ENCODE data around the gene MAB21L4. TPM values are rescaled to one million over a fixed set of nuclear protein-coding genes. Genes with fewer than 3 reads are reported as not detected.

Gene MAB21L4
- total RNA-seq, 4 donors from 2014 or later = 0.83 TPM; not detected in 3

DNA sequence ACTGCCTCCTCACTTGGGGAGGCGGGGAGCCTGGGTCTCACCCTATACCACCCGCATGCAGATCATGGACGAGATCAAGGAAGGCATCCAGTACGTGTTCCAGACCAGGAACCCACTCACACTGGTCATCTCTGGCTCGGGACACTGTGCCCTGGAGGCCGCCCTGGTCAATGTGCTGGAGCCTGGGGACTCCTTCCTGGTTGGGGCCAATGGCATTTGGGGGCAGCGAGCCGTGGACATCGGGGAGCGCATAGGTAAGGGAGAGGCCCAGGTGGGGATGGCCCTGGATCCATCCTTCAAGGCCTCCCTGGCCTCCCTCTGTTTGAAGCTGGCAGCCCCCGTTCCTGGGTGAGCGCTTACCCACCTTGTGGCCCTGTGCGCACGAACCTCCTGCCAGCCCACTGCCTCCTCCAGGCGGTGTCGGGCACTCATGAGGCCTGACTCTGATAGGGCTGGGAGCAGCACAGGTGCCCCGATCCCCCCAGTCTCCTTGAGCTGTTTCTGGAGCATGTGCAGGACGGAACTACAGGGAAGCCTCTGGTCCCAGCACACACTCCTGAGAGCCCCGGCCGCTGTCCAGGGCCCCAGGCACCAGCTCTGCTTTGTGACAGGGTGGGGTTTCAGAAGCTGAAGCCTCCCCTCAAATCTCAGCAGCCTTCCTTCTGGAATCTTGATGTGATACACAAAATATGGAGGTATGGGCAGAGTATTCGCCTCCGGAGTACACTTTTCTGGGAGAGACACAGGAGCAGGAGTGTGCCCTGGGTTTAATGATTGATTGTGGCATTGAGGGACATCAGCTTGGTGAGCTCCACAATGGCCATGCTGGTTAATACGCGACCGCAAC is 26.6 kb downstream of the MAB21L4 start:
- no peak for TF ChIP-seq POLR2A (IDR thresholded peaks at IDR 0.05; ENCODE audit: low read depth)
- no peak for TF ChIP-seq EP300 (IDR thresholded peaks at IDR 0.05)
- no peak for TF ChIP-seq POLR2AphosphoS5 (IDR thresholded peaks at IDR 0.05)
- TF ChIP-seq, protein P1, sequence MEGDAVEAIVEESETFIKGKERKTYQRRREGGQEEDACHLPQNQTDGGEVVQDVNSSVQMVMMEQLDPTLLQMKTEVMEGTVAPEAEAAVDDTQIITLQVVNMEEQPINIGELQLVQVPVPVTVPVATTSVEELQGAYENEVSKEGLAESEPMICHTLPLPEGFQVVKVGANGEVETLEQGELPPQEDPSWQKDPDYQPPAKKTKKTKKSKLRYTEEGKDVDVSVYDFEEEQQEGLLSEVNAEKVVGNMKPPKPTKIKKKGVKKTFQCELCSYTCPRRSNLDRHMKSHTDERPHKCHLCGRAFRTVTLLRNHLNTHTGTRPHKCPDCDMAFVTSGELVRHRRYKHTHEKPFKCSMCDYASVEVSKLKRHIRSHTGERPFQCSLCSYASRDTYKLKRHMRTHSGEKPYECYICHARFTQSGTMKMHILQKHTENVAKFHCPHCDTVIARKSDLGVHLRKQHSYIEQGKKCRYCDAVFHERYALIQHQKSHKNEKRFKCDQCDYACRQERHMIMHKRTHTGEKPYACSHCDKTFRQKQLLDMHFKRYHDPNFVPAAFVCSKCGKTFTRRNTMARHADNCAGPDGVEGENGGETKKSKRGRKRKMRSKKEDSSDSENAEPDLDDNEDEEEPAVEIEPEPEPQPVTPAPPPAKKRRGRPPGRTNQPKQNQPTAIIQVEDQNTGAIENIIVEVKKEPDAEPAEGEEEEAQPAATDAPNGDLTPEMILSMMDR (IDR thresholded peaks at IDR 0.05) = no peak
- DNase-seq (ENCODE audit: extremely low spot score) = no peak
- no peaks in the 10 kb centered on the region for H3K9me3 ChIP-seq
- peaks cover 0 to 31% (median 0%) of the 10 kb centered on the region in 4 donors for H3K27me3 ChIP-seq
- intact Hi-C loops (cut with DNase I) = no loop called here
- no peak overlapping the region for H3K4me3 ChIP-seq
- H3K36me3 ChIP-seq = no peaks in the 10 kb centered on the region
- no peak overlapping the region for H3K27ac ChIP-seq (replicated peaks in 1 of 4)
- WGBS = 89% methylated on average over 13 of the region's 25 CpGs
- no peaks in the 10 kb centered on the region for H3K4me1 ChIP-seq

- no peak within 1 kb of the TSS for H3K4me3 ChIP-seq
- intact Hi-C loops (cut with DNase I) = no loop called here
- WGBS = 73% methylated on average over 12 of the region's 21 CpGs
- H3K9me3 ChIP-seq = no peaks in the 10 kb centered on the region
- H3K4me1 ChIP-seq = no peaks in the 10 kb centered on the region
- H3K27me3 ChIP-seq = peaks cover 0 to 31% (median 0%) of the 10 kb centered on the region in 4 donors
- H3K27ac ChIP-seq (replicated peaks in 1 of 4) = no peak within 1 kb of the TSS
- DNase-seq (ENCODE audit: extremely low spot score) = no peak
- H3K36me3 ChIP-seq = no peaks in the 10 kb centered on the region
- no peak for TF ChIP-seq EP300 (IDR thresholded peaks at IDR 0.05)
- TF ChIP-seq, protein P1 (IDR thresholded peaks at IDR 0.05) = no peak
- TF ChIP-seq POLR2A (IDR thresholded peaks at IDR 0.05; ENCODE audit: low read depth) = no peak
- TF ChIP-seq POLR2AphosphoS5 (IDR thresholded peaks at IDR 0.05) = no peak
Measured at GRCh38 chr2:240868286-240869108, 27.5 kb downstream of the MAB21L4 start, which contains the start of gene AGXT. Gene AGXT (plus strand): TSS chr2:240868824. CDS start chr2:240868866, 42 bp downstream.

DNA sequence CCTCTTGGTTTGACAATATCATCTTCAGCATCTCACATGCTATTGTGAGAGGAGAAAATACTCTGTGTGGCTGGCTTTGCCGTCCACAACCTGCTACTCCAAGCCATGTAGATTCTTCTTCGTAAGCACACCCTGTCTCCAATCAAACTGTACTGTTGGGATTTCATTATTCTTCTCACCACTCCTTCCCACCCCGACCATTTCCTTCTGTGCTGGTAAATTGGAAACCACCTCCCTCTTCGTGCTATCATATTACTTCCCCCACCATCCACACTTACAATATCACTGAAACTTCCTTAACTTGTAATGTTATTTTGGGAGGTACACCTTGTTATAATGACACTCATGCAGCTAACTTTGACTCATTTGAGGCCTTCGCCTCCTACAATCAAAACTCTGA is 30.6 kb downstream of the MAB21L4 start:
- Histone ChIP-seq H3K27ac (replicated peaks in 1 of 4) (no peak overlapping the region), H3K4me1 (no peaks in the 10 kb centered on the region), H3K9me3 (no peaks in the 10 kb centered on the region), H3K36me3 (no peaks in the 10 kb centered on the region), H3K4me3 (no peak overlapping the region), H3K27me3 (peaks cover 0 to 19% (median 0%) of the 10 kb centered on the region in 4 donors)
- intact Hi-C loops (cut with DNase I) = no loop called here
- no peak for DNase-seq (ENCODE audit: extremely low spot score)
- TF ChIP-seq EP300 (IDR thresholded peaks at IDR 0.05) = no peak
- TF ChIP-seq POLR2A (IDR thresholded peaks at IDR 0.05; ENCODE audit: low read depth) = no peak
- 78% methylated on average over 5 of the region's 5 CpGs for WGBS

- intact Hi-C loops (cut with DNase I) = no loop called here
- no peaks in the 10 kb centered on the region for H3K36me3 ChIP-seq
- no peaks in the 10 kb centered on the region for H3K9me3 ChIP-seq
- DNase-seq (ENCODE audit: extremely low spot score) = no peak
- H3K27me3 ChIP-seq = peaks cover 0 to 11% (median 0%) of the 10 kb centered on the region in 4 donors
- H3K4me3 ChIP-seq = no peak overlapping the region
- H3K4me1 ChIP-seq = no peaks in the 10 kb centered on the region
- TF ChIP-seq POLR2A (IDR thresholded peaks at IDR 0.05; ENCODE audit: low read depth) = no peak
- TF ChIP-seq, protein P1 (IDR thresholded peaks at IDR 0.05) = no peak
- TF ChIP-seq EP300 (IDR thresholded peaks at IDR 0.05) = no peak
- TF ChIP-seq POLR2AphosphoS5 (IDR thresholded peaks at IDR 0.05) = no peak
- no peak overlapping the region for H3K27ac ChIP-seq (replicated peaks in 1 of 4)
- WGBS = 83% methylated on average over 3 of the region's 3 CpGs
Measured at GRCh38 chr2:240864475-240864874, 31.5 kb downstream of the MAB21L4 start.

- intact Hi-C loops (cut with DNase I) = no loop called here
Measured at GRCh38 chr2:240861547-240861946, 34.4 kb downstream of the MAB21L4 start.

More at GRCh38 chr2:240861547-240861946, 34.4 kb downstream of the MAB21L4 start:
- no peak overlapping the region for H3K4me3 ChIP-seq
- no peak overlapping the region for H3K27ac ChIP-seq (replicated peaks in 1 of 4)
- WGBS = 70% methylated on average over 2 of the region's 2 CpGs
- no peaks in the 10 kb centered on the region for H3K9me3 ChIP-seq
- H3K4me1 ChIP-seq = no peaks in the 10 kb centered on the region
- H3K27me3 ChIP-seq = peaks cover 0 to 17% (median 0%) of the 10 kb centered on the region in 4 donors
- no peaks in the 10 kb centered on the region for H3K36me3 ChIP-seq
- DNase-seq (ENCODE audit: extremely low spot score) = no peak
- TF ChIP-seq EP300 (IDR thresholded peaks at IDR 0.05) (no peak), POLR2AphosphoS5 (IDR thresholded peaks at IDR 0.05) (no peak)
- TF ChIP-seq, protein P1 (IDR thresholded peaks at IDR 0.05) = no peak

Measured in esophagus muscularis mucosa (tissue), 4 donors.